Panc1 (cell line): ENCODE data around the gene MYH3. TPM values are rescaled to one million over a fixed set of nuclear protein-coding genes. Genes with fewer than 3 reads are reported as not detected.

ENCODE experiments used
- ATAC-seq: fragments of 200-7000 bp; cut with Tn5 transposase; 2 replicates; pipeline ENCODE4 v1.9.1; 2020; ENCODE audit warnings: mild to moderate bottlenecking, moderate library complexity
- BruUV-seq: library from RNA; stranded (reverse); fragments of 400-500 nt; replicated peaks from 2 replicates; lab custom pipeline; 2021; lab: Mats Ljungman, UMichigan
- CTCF ChIA-PET: fragments of 300-600 bp; sonication (Branson Sonifier 250); formaldehyde crosslinking; loops from one replicate; lab custom pipeline; 2022; ENCODE audit warnings: antibody characterized with exemption; lab: Charles Lee
- POLR2A ChIA-PET: fragments of 300-600 bp; sonication (Branson Sonifier 250); formaldehyde crosslinking; loops from one replicate; lab custom pipeline; 2022; ENCODE audit warnings: antibody characterized with exemption; lab: Charles Lee
- DNase-seq: peaks from one replicate; pipeline ENCODE4 v3.0.0-alpha.2; 2010; ENCODE audit warnings: low read depth, low spot score
- H3K27ac ChIP-seq: 2 replicates; pipeline ENCODE4 v1.5.1; 2011; ENCODE audit warnings: mild to moderate bottlenecking, low read length, inconsistent platforms
- H3K27me3 ChIP-seq: fragments of 200-500 bp; sonication (Bioruptor generic); 2 replicates; pipeline ENCODE4 v1.6.0; 2014; ENCODE audit warnings: low read length, inconsistent platforms; ENCODE audit not compliant: control insufficient read depth, insufficient read depth
- H3K36me3 ChIP-seq: fragments of 200-500 bp; sonication (Bioruptor generic); 2 replicates; pipeline ENCODE4 v1.5.1; 2014; ENCODE audit warnings: inconsistent platforms, mild to moderate bottlenecking, low read length, moderate library complexity; ENCODE audit not compliant: control insufficient read depth, insufficient read depth
- H3K4me1 ChIP-seq: 2 replicates; pipeline ENCODE4 v1.5.1; 2011; ENCODE audit warnings: inconsistent platforms, mild to moderate bottlenecking, low read length, moderate library complexity; ENCODE audit not compliant: control insufficient read depth, insufficient read depth
- H3K4me3 ChIP-seq, 2 experiments: 2 replicates each; pipeline ENCODE4 v1.5.1; 2011 to 2012; ENCODE audit warnings: low read depth in 2 of 2, low read length in 2 of 2, mild to moderate bottlenecking in 2 of 2, inconsistent platforms in 1 of 2, moderate library complexity in 1 of 2
- H3K9me3 ChIP-seq: fragments of 200-500 bp; sonication (Bioruptor generic); 2 replicates; pipeline ENCODE4 v1.5.1; 2014; ENCODE audit warnings: low read depth, mild to moderate bottlenecking, inconsistent platforms, low read length, moderate library complexity; ENCODE audit not compliant: control insufficient read depth, insufficient read depth
- POLR2AphosphoS5 ChIP-seq: IDR thresholded peaks from 2 replicates; pipeline ENCODE4 v1.6.1; 2012; ENCODE audit warnings: mild to moderate bottlenecking, low read depth, low read length, moderate library complexity
- SIN3A ChIP-seq: IDR thresholded peaks from 2 replicates; pipeline ENCODE4 v1.6.1; 2012; ENCODE audit warnings: low read depth, mild to moderate bottlenecking, low read length, moderate library complexity, borderline replicate concordance; ENCODE audit not compliant: insufficient read depth
- TCF7L2 ChIP-seq: IDR thresholded peaks from 2 replicates; pipeline ENCODE4 v1.6.1; 2011; ENCODE audit warnings: mild to moderate bottlenecking, low read depth, low read length, inconsistent platforms
- in situ Hi-C: cut with HindIII; loops from 2 replicates; pipeline ENCODE4 v1.10.0; 2016; ENCODE audit warnings: low sequenced_read_pairs, low pct_unique_long_range_greater_than_20kb
- intact Hi-C: fragments of 100-400 bp; cut with micrococcal nuclease; formaldehyde crosslinking; loops from one replicate; pipeline ENCODE4 v1.10.0; 2022; ENCODE audit not compliant: unreplicated experiment
- total RNA-seq: library from RNA; stranded (reverse); gene quantifications from one replicate; pipeline ENCODE4 v1.2.1, GENCODE V29; 2021; ENCODE audit not compliant: unreplicated experiment
- TF ChIP-seq, protein P1 (sequence below): fragments of 450-650 bp; IDR thresholded peaks from 2 replicates; pipeline ENCODE4 v1.5.1; 2017; ENCODE audit warnings: mild to moderate bottlenecking
- TF ChIP-seq, protein P2 (sequence below), 2 experiments: IDR thresholded peaks; 2 replicates each; pipeline ENCODE4 v1.6.1; 2011 to 2012; ENCODE audit warnings: low read depth in 2 of 2, control low read depth in 1 of 2, low read length in 1 of 2, mild to moderate bottlenecking in 1 of 2, moderate library complexity in 1 of 2; ENCODE audit not compliant: insufficient read depth in 1 of 2

The MYH3 gene
- total RNA-seq, 1 experiment from 2014 or later, result 1.6 TPM

DNA sequence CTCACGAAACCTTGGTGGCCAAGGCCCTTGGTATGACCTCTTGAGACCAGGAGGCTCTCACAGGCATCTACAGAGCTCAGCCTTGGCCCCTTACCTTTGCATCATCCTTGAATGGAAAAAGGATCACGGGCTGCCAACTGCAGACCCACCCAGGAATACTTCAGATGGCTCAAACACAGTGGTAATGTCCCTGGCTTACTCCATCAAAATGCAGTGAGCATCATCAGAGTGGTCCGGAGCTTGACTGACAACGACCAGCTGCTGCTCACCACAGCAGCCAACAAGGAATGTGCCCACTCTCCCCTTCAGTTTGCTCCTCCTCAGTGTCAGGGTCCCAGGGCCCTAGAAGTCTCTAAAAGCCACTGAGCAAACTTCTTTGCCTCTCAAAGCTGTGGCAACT lies 17.6 kb upstream of the MYH3 start:
- ATAC-seq, result no peak
- Histone ChIP-seq H3K9me3 (no peaks in the 10 kb centered on the region), H3K36me3 (peaks cover 3% of the 10 kb centered on the region; the same call in 1 of the 2 replicates), H3K27me3 (no peaks in the 10 kb centered on the region), H3K27ac (no peak overlapping the region), H3K4me3 (no peak overlapping the region), H3K4me1 (no peaks in the 10 kb centered on the region)
- BruUV-seq, result no TSS peak
- POLR2A ChIA-PET, result no interaction called here
- intact Hi-C loops (no loop called here), in situ Hi-C loops (no loop called here)
- CTCF ChIA-PET, result no interaction called here
- TF ChIP-seq SIN3A, result no peak
- TF ChIP-seq TCF7L2, result no peak
- TF ChIP-seq, protein P1, sequence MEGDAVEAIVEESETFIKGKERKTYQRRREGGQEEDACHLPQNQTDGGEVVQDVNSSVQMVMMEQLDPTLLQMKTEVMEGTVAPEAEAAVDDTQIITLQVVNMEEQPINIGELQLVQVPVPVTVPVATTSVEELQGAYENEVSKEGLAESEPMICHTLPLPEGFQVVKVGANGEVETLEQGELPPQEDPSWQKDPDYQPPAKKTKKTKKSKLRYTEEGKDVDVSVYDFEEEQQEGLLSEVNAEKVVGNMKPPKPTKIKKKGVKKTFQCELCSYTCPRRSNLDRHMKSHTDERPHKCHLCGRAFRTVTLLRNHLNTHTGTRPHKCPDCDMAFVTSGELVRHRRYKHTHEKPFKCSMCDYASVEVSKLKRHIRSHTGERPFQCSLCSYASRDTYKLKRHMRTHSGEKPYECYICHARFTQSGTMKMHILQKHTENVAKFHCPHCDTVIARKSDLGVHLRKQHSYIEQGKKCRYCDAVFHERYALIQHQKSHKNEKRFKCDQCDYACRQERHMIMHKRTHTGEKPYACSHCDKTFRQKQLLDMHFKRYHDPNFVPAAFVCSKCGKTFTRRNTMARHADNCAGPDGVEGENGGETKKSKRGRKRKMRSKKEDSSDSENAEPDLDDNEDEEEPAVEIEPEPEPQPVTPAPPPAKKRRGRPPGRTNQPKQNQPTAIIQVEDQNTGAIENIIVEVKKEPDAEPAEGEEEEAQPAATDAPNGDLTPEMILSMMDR, result no peak
- TF ChIP-seq, protein P2, sequence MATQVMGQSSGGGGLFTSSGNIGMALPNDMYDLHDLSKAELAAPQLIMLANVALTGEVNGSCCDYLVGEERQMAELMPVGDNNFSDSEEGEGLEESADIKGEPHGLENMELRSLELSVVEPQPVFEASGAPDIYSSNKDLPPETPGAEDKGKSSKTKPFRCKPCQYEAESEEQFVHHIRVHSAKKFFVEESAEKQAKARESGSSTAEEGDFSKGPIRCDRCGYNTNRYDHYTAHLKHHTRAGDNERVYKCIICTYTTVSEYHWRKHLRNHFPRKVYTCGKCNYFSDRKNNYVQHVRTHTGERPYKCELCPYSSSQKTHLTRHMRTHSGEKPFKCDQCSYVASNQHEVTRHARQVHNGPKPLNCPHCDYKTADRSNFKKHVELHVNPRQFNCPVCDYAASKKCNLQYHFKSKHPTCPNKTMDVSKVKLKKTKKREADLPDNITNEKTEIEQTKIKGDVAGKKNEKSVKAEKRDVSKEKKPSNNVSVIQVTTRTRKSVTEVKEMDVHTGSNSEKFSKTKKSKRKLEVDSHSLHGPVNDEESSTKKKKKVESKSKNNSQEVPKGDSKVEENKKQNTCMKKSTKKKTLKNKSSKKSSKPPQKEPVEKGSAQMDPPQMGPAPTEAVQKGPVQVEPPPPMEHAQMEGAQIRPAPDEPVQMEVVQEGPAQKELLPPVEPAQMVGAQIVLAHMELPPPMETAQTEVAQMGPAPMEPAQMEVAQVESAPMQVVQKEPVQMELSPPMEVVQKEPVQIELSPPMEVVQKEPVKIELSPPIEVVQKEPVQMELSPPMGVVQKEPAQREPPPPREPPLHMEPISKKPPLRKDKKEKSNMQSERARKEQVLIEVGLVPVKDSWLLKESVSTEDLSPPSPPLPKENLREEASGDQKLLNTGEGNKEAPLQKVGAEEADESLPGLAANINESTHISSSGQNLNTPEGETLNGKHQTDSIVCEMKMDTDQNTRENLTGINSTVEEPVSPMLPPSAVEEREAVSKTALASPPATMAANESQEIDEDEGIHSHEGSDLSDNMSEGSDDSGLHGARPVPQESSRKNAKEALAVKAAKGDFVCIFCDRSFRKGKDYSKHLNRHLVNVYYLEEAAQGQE (IDR thresholded peaks at IDR 0.05; ENCODE audit: insufficient read depth in 1 of 2, low read depth in 2 of 2, low read length in 1 of 2), result no peak
- no peak for TF ChIP-seq POLR2AphosphoS5
- no peak for DNase-seq

- no peaks in the 10 kb centered on the region for H3K9me3 ChIP-seq
- in situ Hi-C loops, result no loop called here
- ChIA-PET POLR2A (no interaction called here), CTCF (no interaction called here)
- DNase-seq (no peak), ATAC-seq (no peak)
- intact Hi-C loops, result no loop called here
- no peaks in the 10 kb centered on the region for H3K27me3 ChIP-seq
- H3K27ac ChIP-seq, result no peak overlapping the region
- TF ChIP-seq POLR2AphosphoS5, result no peak
- TF ChIP-seq SIN3A, result no peak
- TF ChIP-seq TCF7L2, result no peak
- TF ChIP-seq, protein P1, result no peak
- TF ChIP-seq, protein P2 (IDR thresholded peaks at IDR 0.05; ENCODE audit: insufficient read depth in 1 of 2, low read depth in 2 of 2, low read length in 1 of 2), result no peak
- H3K4me1 ChIP-seq, result no peaks in the 10 kb centered on the region
- no peaks in the 10 kb centered on the region for H3K36me3 ChIP-seq
- no peak overlapping the region for H3K4me3 ChIP-seq
- BruUV-seq, result no TSS peak
Measured at GRCh38 chr17:10673312-10673711, 16.2 kb upstream of the MYH3 start.
